ENCODE results near the gene LATS1. TPM values are rescaled to one million over a fixed set of nuclear protein-coding genes. Genes with fewer than 3 reads are reported as not detected.

Gene LATS1
- total and polyA plus RNA-seq, 2 of the 8 experiments (the other 6 are each of a cell fraction or from before 2014, with no cell fraction given) = 8.9 to 21.7 TPM

GRCh38 chr6:149734915-149735314 lies 17.0 kb upstream of the LATS1 start:
- Histone ChIP-seq H3K4me3 (ENCODE audit: extremely low read depth in 1 of 4, insufficient read depth in 2 of 4, low read depth in 3 of 4, low read length in 4 of 4) (no peak overlapping the region), H2BK12ac (ENCODE audit: low read depth, low read length) (no peak overlapping the region), H3K27ac (ENCODE audit: low read depth, low read length) (no peak overlapping the region), H4K8ac (ENCODE audit: extremely low read depth, insufficient read depth, low read length) (no peak overlapping the region), H3K14ac (ENCODE audit: insufficient read length) (no peak overlapping the region), H3K79me1 (ENCODE audit: low read depth, low read length) (no peaks in the 10 kb centered on the region), H2BK120ac (replicated peaks; ENCODE audit: low read depth, low read length) (no peak overlapping the region), H3K9me3 (ENCODE audit: insufficient read depth in 2 of 2, low read depth in 1 of 2, low read length in 1 of 2) (no peaks in the 10 kb centered on the region), H2BK5ac (ENCODE audit: low read depth, low read length) (no peak overlapping the region), H2AFZ (ENCODE audit: low read length) (no peak overlapping the region), H2BK20ac (ENCODE audit: low read length) (no peak overlapping the region), H3K4me1 (replicated peaks in 1 of 4; ENCODE audit: control insufficient read depth in 3 of 4, insufficient read depth in 4 of 4, low read length in 3 of 4) (no peaks in the 10 kb centered on the region), H2AK5ac (ENCODE audit: low read depth, low read length) (no peak overlapping the region), H3K36me3 (ENCODE audit: control insufficient read depth in 2 of 4, insufficient read depth in 4 of 4, low read length in 3 of 4) (peaks cover 17 to 79% (median 50%) of the 10 kb centered on the region in 4 experiments), H3K27me3 (replicated peaks in 1 of 4; ENCODE audit: control insufficient read depth in 3 of 4, extremely low read depth in 1 of 4, insufficient read depth in 3 of 4, low read length in 3 of 4) (no peaks in the 10 kb centered on the region), H3K23ac (ENCODE audit: insufficient read length) (no peak overlapping the region), H3K18ac (ENCODE audit: extremely low read depth, low read length) (no peak overlapping the region), H3K4me2 (ENCODE audit: insufficient read depth in 1 of 2, low read depth in 2 of 2, low read length in 2 of 2) (no peak overlapping the region), H3K9ac (replicated peaks in 1 of 4; ENCODE audit: extremely low read depth in 1 of 4, low read depth in 3 of 4, low read length in 3 of 4) (no peak overlapping the region), H3K4ac (replicated peaks; ENCODE audit: insufficient read length, low read depth, low read length) (no peak overlapping the region), H3K23me2 (ENCODE audit: low read depth, low read length) (no peaks in the 10 kb centered on the region), H3K56ac (replicated peaks; ENCODE audit: insufficient read length, low read depth, low read length) (no peak overlapping the region), H4K91ac (replicated peaks; ENCODE audit: insufficient read length, low read length) (no peak overlapping the region), H2BK15ac (ENCODE audit: low read length) (no peak overlapping the region), H4K20me1 (replicated peaks in 1 of 2; ENCODE audit: control insufficient read depth in 1 of 2, insufficient read depth in 2 of 2, low read length in 2 of 2) (peaks cover 0 to 1% of the 10 kb centered on the region in 2 experiments), H3K79me2 (ENCODE audit: control insufficient read depth in 1 of 2, insufficient read depth in 2 of 2, low read length in 2 of 2) (no peaks in the 10 kb centered on the region), H4K5ac (ENCODE audit: insufficient read length, low read depth, low read length) (no peak overlapping the region)
- CTCF ChIA-PET (ENCODE audit: partially characterized antibody) = interaction anchor here (0.7 to 1.4 kb wide), 3 partner anchors 10 to 12 kb away, joined by 3 read pairs; no protein-coding TSS in a partner anchor
- TF ChIP-seq RFX5 (IDR thresholded peaks at IDR 0.05; ENCODE audit: borderline replicate concordance, low read depth, low read length) = no peak
- no peak for TF ChIP-seq BCL11A (IDR thresholded peaks at IDR 0.05; ENCODE audit: low read depth in 2 of 2, low read length in 2 of 2)
- no peak for TF ChIP-seq SIRT6 (IDR thresholded peaks at IDR 0.05; ENCODE audit: low read length)
- no peak for TF ChIP-seq E2F6 (IDR thresholded peaks at IDR 0.05)
- no peak for TF ChIP-seq EGR1 (IDR thresholded peaks at IDR 0.05; ENCODE audit: borderline replicate concordance, low read depth, low read length)
- no peak for TF ChIP-seq RXRA (IDR thresholded peaks at IDR 0.05; ENCODE audit: insufficient read depth, low read depth, low read length)
- TF ChIP-seq SP1 (IDR thresholded peaks at IDR 0.05; ENCODE audit: low read depth, low read length) = no peak
- 100% methylated on average over 1 of the region's 1 CpG; no CpG with 5 or more reads in 1 of the 2 experiments for WGBS, 2 experiments (ENCODE audit: extremely low coverage in 1 of 2, insufficient coverage in 1 of 2, insufficient read length in 1 of 2, insufficient replicate concordance in 2 of 2, low coverage in 1 of 2, low lambda C conversion rate in 2 of 2, missing lambda C conversion rate in 1 of 2)
- FAIRE-seq = no peak
- POLR2A ChIA-PET (ENCODE audit: partially characterized antibody) = no interaction called here
- no peak for DNase-seq (ENCODE audit: low read depth in 1 of 2, low spot score in 2 of 2)

Measured in H1 (cell line).